ENCODE data around the gene TCEAL7. TPM values are rescaled to one million over a fixed set of nuclear protein-coding genes. Genes with fewer than 3 reads are reported as not detected.

TCEAL7 gene
- total and polyA plus RNA-seq, 7 donors, result 0.78 to 11.8 (median 1.3) TPM

GRCh38 chrX:103361798-103362197 is 31.8 kb downstream of the TCEAL7 start:
- no peak for DNase-seq
- ATAC-seq, result no peak
- H3K4me1 ChIP-seq, result no peaks in the 10 kb centered on the region
- no peak overlapping the region for H3K4me3 ChIP-seq
- H3K27ac ChIP-seq, result no peak overlapping the region
- H3K36me3 ChIP-seq (ENCODE audit: insufficient read depth in 1 of 2, low read depth in 1 of 2), result no peaks in the 10 kb centered on the region
- intact Hi-C loops (cut with DNase I), result no loop called here
- H3K9me3 ChIP-seq, result no peaks in the 10 kb centered on the region
- H3K27me3 ChIP-seq (ENCODE audit: insufficient read depth in 3 of 3, low read length in 2 of 3), result no peaks in the 10 kb centered on the region
- TF ChIP-seq, protein P1, sequence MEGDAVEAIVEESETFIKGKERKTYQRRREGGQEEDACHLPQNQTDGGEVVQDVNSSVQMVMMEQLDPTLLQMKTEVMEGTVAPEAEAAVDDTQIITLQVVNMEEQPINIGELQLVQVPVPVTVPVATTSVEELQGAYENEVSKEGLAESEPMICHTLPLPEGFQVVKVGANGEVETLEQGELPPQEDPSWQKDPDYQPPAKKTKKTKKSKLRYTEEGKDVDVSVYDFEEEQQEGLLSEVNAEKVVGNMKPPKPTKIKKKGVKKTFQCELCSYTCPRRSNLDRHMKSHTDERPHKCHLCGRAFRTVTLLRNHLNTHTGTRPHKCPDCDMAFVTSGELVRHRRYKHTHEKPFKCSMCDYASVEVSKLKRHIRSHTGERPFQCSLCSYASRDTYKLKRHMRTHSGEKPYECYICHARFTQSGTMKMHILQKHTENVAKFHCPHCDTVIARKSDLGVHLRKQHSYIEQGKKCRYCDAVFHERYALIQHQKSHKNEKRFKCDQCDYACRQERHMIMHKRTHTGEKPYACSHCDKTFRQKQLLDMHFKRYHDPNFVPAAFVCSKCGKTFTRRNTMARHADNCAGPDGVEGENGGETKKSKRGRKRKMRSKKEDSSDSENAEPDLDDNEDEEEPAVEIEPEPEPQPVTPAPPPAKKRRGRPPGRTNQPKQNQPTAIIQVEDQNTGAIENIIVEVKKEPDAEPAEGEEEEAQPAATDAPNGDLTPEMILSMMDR (IDR thresholded peaks at IDR 0.05), result no peak
- WGBS, 3 donors, result 8 to 22% (median 18%) methylated on average over 1 of the region's 1 CpG

GRCh38 chrX:103362474-103362873 is 32.4 kb downstream of the TCEAL7 start:
- intact Hi-C loops (cut with DNase I), result no loop called here
- WGBS, 3 donors, result 35 to 44% (median 40%) methylated on average over 1 of the region's 1 CpG
- no peak for DNase-seq
- TF ChIP-seq, protein P1 (IDR thresholded peaks at IDR 0.05), result no peak
- no peaks in the 10 kb centered on the region for H3K9me3 ChIP-seq
- ATAC-seq, result no peak
- no peaks in the 10 kb centered on the region for H3K4me1 ChIP-seq
- no peaks in the 10 kb centered on the region for H3K27me3 ChIP-seq (ENCODE audit: insufficient read depth in 3 of 3, low read length in 2 of 3)
- H3K4me3 ChIP-seq, result no peak overlapping the region
- H3K27ac ChIP-seq, result no peak overlapping the region
- no peaks in the 10 kb centered on the region for H3K36me3 ChIP-seq (ENCODE audit: insufficient read depth in 1 of 2, low read depth in 1 of 2)

DNA sequence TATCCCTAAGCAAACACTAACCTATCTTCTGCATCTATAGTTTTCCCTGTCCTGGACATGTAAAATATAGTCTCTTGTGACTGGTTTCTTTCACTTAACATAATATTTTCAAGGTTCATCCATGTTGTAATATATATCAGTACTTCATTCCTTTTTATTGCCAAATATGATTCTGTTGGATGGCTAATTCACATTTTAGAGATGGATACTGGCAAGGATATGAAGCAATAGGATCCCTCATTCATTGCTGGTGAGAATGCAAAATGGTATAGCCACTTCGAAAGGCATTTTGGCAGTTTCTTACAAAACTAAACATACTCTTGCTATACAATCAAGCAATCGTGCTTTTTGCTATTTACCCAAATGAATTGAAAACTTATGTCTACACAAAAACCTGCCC is 33.0 kb downstream of the TCEAL7 start:
- Histone ChIP-seq H3K4me3 (no peak overlapping the region), H3K27ac (no peak overlapping the region), H3K9me3 (no peaks in the 10 kb centered on the region), H3K27me3 (ENCODE audit: insufficient read depth in 3 of 3, low read length in 2 of 3) (no peaks in the 10 kb centered on the region), H3K4me1 (no peaks in the 10 kb centered on the region), H3K36me3 (ENCODE audit: insufficient read depth in 1 of 2, low read depth in 1 of 2) (no peaks in the 10 kb centered on the region)
- TF ChIP-seq, protein P1 (IDR thresholded peaks at IDR 0.05), result no peak
- DNase-seq, result no peak
- intact Hi-C loops (cut with DNase I), result no loop called here
- WGBS, 3 donors, result 95 to 98% (median 96%) methylated on average over 2 of the region's 2 CpGs
- ATAC-seq, result no peak

DNA sequence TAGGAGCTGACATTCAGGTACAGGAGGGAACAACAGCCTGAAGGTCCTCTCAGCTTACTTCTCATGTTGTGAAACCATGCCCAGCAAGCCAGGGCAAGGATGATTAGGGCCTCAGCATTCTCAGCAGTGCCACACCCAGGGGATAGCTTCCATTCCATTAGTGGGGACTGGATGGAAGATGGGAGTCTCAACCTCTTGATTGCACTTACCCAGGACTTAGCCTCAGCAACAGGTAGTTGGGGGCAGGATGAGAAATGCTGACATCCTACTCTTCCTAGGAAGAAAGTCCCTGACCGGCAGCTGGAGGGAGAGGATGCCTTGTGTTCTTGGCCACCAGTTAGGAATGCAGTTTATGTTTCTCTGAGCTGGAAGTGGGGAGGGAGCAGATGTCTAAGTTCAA is 37.5 kb downstream of the TCEAL7 start:
- ATAC-seq, result no peak
- H3K9me3 ChIP-seq, result no peaks in the 10 kb centered on the region
- WGBS, 3 donors, result 25 to 44% (median 38%) methylated on average over 1 of the region's 1 CpG
- no peak for DNase-seq
- H3K27me3 ChIP-seq (ENCODE audit: insufficient read depth in 3 of 3, low read length in 2 of 3), result peaks cover 0 to 7% (median 0%) of the 10 kb centered on the region in 3 donors
- H3K36me3 ChIP-seq (ENCODE audit: insufficient read depth in 1 of 2, low read depth in 1 of 2), result no peaks in the 10 kb centered on the region
- TF ChIP-seq, protein P1 (IDR thresholded peaks at IDR 0.05), result no peak
- H3K4me1 ChIP-seq, result no peaks in the 10 kb centered on the region
- intact Hi-C loops (cut with DNase I), result no loop called here
- H3K4me3 ChIP-seq, result no peak overlapping the region
- no peak overlapping the region for H3K27ac ChIP-seq

DNA sequence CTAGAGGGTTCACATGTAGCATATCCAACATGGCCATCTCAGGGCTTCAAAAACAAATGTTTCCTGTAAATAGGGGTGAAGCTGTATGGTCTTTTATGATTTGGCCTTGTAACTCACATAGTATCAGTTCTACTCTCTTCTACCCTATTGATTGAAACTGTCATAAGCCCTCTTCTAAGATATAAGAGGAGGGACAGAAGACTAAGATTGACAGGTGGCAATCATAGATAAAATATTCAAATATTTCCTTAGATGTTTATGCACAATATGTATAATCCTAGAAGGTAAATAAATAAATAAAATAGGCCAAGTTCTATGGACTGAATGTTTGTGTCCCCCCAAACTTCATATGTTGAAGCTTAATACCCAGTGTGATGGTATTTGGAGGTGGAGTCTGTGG is 39.4 kb downstream of the TCEAL7 start:
- intact Hi-C loops (cut with DNase I), result no loop called here
- no peaks in the 10 kb centered on the region for H3K36me3 ChIP-seq (ENCODE audit: insufficient read depth in 1 of 2, low read depth in 1 of 2)
- DNase-seq (no peak), ATAC-seq (no peak)
- TF ChIP-seq, protein P1 (IDR thresholded peaks at IDR 0.05), result no peak
- H3K27me3 ChIP-seq (ENCODE audit: insufficient read depth in 3 of 3, low read length in 2 of 3), result peaks cover 0 to 7% (median 0%) of the 10 kb centered on the region in 3 donors
- no peaks in the 10 kb centered on the region for H3K4me1 ChIP-seq
- no peak overlapping the region for H3K27ac ChIP-seq
- H3K4me3 ChIP-seq, result no peak overlapping the region
- no peaks in the 10 kb centered on the region for H3K9me3 ChIP-seq

Measured in psoas muscle (tissue), 8 donors.